HG02870 (cell line): ENCODE data around the gene MKS1.

Source experiments
- ATAC-seq: cut with Tn5 transposase; IDR thresholded peaks from one replicate; pipeline ENCODE4 v1.9.1; 2021; ENCODE audit warnings: mild to moderate bottlenecking, moderate library complexity; ENCODE audit not compliant: unreplicated experiment

Gene MKS1

DNA sequence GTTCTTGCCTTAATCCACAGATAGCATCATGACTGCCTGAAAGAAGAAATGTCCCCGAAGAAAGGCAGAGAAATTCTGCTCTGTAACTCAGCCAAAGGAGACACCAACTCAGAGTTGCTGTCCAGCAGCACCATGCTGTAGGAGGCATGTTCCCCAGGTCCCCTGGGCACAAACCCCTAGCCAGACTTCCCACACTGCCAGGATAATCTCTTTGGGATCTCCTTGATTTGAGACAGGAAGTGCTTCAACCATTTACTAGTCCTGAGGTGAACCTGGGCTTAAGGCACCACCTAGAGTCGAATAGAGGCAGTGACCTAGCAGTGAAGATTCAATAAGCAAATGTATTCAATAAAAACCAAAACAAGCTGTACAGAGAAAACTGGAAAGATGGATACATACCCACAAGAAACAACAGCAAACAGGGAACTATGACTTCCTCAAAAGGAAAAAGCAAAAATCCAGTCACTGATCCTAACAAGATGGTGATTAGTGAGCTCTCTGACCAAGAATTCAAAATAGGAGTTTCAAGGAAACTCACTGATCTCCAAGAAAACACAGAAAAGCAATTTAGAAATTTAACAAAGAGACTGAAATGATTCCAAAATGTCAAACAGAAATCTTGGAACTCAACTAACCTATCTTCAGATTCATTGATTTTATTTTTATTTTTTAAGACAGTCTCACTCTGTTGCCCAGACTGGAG lies 46.5 kb downstream of the MKS1 start:
- ATAC-seq, result no peak

DNA sequence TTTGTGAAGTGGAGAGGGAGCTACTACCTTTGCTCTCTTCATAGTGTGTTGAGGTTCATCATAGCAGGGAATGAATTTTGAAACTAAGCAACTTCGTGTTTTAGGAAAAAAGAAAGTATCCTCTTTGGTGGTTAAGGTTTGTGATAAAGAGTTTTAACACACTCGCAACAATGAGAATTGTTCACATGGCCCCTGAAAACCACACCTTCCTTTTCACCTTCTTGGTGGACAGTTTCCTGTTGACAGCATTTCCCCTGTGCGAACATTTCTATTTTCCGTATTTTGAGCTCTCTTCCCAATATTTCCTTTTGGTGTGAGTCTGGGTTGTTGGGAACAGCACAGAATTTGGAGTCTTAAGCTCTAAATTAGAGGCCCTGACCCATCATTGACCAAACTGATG lies 48.4 kb downstream of the MKS1 start:
- ATAC-seq, result no peak

DNA sequence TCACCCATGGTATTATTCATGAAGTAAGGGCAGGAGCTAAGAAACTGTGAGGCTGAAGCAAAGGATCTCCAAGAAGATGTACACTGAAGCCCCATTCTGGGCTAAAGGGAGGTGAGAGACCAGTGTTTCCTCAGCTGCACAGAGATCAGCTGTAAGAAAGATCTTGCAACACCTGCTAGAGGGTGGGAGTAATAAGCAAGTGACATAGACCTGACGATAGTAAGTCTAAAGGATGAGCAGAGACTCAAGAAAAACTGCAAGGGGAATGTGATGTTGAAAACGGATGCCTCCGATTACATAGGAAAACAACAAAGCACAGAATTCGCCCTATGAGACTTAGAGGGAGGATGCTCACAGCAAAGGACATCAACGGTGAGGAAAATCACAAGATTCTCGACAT lies 52.4 kb downstream of the MKS1 start, which contains the start of gene OR4D2:
OR4D2 (plus strand) TSS at position 301 of the 400 bp plus-strand sequence. CDS start 2,674 bp downstream, outside the sequence.
- no peak for ATAC-seq

DNA sequence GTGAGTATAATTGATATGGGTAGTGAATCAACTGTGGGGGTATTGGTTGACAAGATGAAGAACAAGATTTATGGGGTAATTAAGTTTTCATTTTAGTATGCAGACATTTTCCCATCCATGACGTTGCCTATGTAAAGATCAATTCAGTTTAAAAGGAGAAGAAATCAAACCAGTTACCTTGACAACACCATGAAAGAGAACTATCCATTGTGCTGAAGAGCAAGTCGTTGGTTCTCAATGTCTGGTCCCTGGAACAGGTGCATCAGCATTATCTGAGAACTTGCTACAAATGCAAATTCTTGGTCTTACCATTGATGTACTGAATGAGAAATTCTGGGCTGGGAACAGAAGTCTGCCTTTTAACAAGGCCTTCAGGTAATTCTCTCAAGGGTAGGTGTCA lies 53.1 kb downstream of the MKS1 start:
- no peak for ATAC-seq

DNA sequence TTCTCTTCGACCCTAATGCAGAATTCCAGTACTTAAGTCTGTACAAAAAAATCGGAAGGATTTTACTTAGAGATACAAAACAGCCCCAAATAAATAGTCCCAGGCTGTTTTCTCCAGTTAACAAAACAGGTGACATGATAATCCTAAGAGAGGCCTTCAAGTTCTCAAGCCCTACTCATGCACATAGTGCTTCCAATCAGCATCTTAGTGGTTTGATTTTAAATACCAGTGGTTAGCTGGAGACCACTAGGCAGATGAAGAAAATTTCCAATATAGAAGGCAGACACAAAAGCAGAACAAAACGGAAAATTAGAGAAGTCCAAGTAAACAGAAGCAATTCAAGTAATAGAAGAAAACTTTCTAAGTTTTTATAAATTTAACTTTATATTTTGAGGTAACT lies 57.5 kb downstream of the MKS1 start:
- no peak for ATAC-seq

DNA sequence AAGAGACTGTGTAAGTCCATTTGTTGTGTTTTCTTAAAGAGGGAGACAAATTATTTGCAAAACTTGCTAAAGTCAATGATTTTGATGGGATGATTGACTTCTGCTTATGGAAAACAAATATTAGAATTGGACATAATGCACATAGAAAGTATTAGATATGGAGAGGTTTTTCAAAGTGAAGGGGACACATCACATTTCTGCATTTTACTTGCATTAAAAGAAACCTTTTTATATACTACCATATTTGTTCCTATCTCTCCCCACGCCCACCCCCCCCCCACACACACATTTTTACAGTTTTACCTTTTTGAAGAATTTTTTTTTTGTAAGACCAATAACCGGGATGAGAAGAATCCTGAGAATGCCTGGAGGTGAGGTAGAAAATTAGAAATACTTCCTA lies 60.9 kb downstream of the MKS1 start:
- no peak for ATAC-seq

DNA sequence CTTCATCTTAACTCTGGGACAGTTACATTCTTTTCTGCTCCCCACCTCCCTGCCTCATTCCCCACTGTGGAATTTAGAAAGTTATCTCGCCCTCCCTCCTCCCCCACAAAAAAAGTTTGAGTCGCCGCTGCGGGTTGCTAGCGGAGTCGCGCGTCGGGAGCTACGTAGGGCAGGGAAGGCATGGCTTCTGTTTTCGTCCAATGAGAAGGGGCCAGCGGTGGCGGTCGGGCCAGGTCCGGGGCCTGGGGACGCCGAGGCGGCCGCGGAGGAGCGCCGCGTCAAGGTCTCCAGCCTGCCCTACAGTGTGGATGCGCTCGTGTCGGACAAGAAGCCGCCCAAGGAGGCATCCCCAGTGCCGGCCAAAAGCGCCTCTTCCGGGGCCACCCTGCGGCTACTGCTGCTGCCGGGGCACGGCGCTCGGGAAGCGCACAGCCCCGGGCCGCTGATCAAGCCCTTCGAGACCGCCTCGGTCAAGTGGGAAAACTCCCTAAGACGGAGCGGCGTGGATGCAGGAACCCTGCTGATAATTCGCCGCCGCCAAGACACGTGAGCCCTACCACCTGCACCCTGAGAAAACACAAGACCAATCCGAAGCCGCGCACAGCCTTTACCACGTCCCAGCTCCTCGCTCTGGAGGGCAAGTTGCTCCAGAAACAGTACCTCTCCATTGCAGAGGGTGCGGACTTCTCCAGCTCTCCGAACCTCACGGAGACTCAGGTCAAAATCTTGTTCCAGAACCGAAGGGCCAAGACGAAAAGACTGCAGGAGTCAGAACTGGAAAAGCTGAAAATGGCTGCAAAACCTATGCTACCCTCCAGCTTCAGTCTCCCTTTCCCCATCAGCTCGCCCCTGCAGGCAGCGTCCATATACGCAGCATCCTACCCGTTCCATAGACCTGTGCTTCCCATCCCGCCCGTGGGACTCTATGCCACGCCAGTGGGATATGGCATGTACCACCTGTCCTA lies 61.9 kb downstream of the MKS1 start:
- ATAC-seq, result no peak
